PC-3 (cell line): ENCODE results near the gene PPM1F. TPM values are rescaled to one million over a fixed set of nuclear protein-coding genes. Genes with fewer than 3 reads are reported as not detected.

Experiments used
- ATAC-seq: fragments of 200-7000 bp; cut with Tn5 transposase; 2 replicates; pipeline ENCODE4 v1.9.1; 2020; ENCODE audit warnings: mild to moderate bottlenecking, moderate library complexity
- BruUV-seq: library from RNA; stranded (reverse); fragments of 400-500 nt; replicated peaks from 2 replicates; lab custom pipeline; 2021; lab: Mats Ljungman, UMichigan
- CTCF ChIA-PET: fragments of 300-600 bp; sonication (Branson Sonifier 250); formaldehyde crosslinking; loops from one replicate; lab custom pipeline; 2022; ENCODE audit warnings: antibody characterized with exemption; lab: Charles Lee
- POLR2A ChIA-PET: fragments of 300-600 bp; sonication (Branson Sonifier 250); formaldehyde crosslinking; loops from one replicate; lab custom pipeline; 2022; ENCODE audit warnings: antibody characterized with exemption; ENCODE audit not compliant: unreplicated experiment; lab: Charles Lee
- DNase-seq: peaks from one replicate; pipeline ENCODE4 v3.0.0-alpha.2; 2015
- H2AFZ ChIP-seq: fragments of 300-600 bp; sonication (generic); 2 replicates; pipeline ENCODE4 v1.6.0; 2016; ENCODE audit warnings: antibody characterized with exemption, low read length
- H3F3A ChIP-seq: fragments of 300-600 bp; sonication (generic); one replicate; pipeline ENCODE4 v1.6.0; 2017; ENCODE audit warnings: antibody characterized with exemption, low read length, control low read depth, mild to moderate bottlenecking; ENCODE audit not compliant: unreplicated experiment
- H3K27ac ChIP-seq: fragments of 300-600 bp; sonication (generic); 2 replicates; pipeline ENCODE4 v1.5.1; 2016; ENCODE audit warnings: mild to moderate bottlenecking, low read length
- H3K27me3 ChIP-seq: fragments of 300-600 bp; sonication (generic); 2 replicates; pipeline ENCODE4 v1.6.1; 2016; ENCODE audit warnings: low read length, mixed read lengths
- H3K36me3 ChIP-seq: fragments of 300-600 bp; sonication (generic); 2 replicates; pipeline ENCODE4 v1.6.1; 2016; ENCODE audit warnings: low read depth, mixed run types, low read length, mixed read lengths
- H3K4me1 ChIP-seq: fragments of 300-600 bp; sonication (generic); 2 replicates; pipeline ENCODE4 v1.5.1; 2016; ENCODE audit warnings: low read length; ENCODE audit not compliant: insufficient read depth
- H3K4me2 ChIP-seq: fragments of 300-600 bp; sonication (generic); 2 replicates; pipeline ENCODE4 v1.6.0; 2016; ENCODE audit warnings: low read length
- H3K4me3 ChIP-seq: fragments of 300-600 bp; sonication (generic); 2 replicates; pipeline ENCODE4 v1.5.1; 2016; ENCODE audit warnings: mild to moderate bottlenecking, low read length, mixed read lengths
- H3K79me2 ChIP-seq: fragments of 300-600 bp; sonication (generic); 2 replicates; pipeline ENCODE4 v1.6.1; 2017; ENCODE audit warnings: low read length, mixed read lengths
- H3K9ac ChIP-seq: fragments of 300-600 bp; sonication (generic); 2 replicates; pipeline ENCODE4 v1.6.0; 2016; ENCODE audit warnings: mild to moderate bottlenecking, low read length
- H3K9me2 ChIP-seq: fragments of 300-600 bp; sonication (generic); replicated peaks from 2 replicates; pipeline ENCODE4 v1.6.1; 2016; ENCODE audit warnings: mixed run types, low read length, mixed read lengths
- H3K9me3 ChIP-seq: fragments of 300-600 bp; sonication (generic); 2 replicates; pipeline ENCODE4 v1.6.1; 2016; ENCODE audit warnings: low read length, mixed read lengths
- H4K20me1 ChIP-seq: fragments of 300-600 bp; sonication (generic); 2 replicates; pipeline ENCODE4 v1.6.1; 2016; ENCODE audit warnings: low read length, mixed read lengths
- CTCF ChIP-seq: fragments of 300-600 bp; sonication (generic); conservative IDR thresholded peaks from 2 replicates; pipeline ENCODE4 v1.5.1; 2017; ENCODE audit warnings: antibody characterized with exemption, low read depth, mild to moderate bottlenecking, low read length
- EZH2 ChIP-seq: fragments of 300-600 bp; sonication (generic); IDR thresholded peaks from one replicate; pipeline ENCODE4 v1.6.1; 2017; ENCODE audit warnings: antibody characterized with exemption, mild to moderate bottlenecking, low read length; ENCODE audit not compliant: unreplicated experiment
- EZH2phosphoT487 ChIP-seq: fragments of 300-600 bp; sonication (generic); IDR thresholded peaks from 2 replicates; pipeline ENCODE4 v1.6.1; 2018; ENCODE audit warnings: mild to moderate bottlenecking, antibody characterized with exemption, low read length, borderline replicate concordance
- intact Hi-C: fragments of 100-400 bp; cut with micrococcal nuclease; formaldehyde crosslinking; loops from 2 replicates; pipeline ENCODE4 v1.9.0; 2023
- total RNA-seq: library from RNA; depleted of rRNA; stranded (reverse); fragments of >200 nt; gene quantifications from 2 replicates; pipeline ENCODE4 v1.2.3, GENCODE V29; 2014

The PPM1F gene
- total RNA-seq, 1 experiment from 2014 or later = 40.4 TPM

DNA sequence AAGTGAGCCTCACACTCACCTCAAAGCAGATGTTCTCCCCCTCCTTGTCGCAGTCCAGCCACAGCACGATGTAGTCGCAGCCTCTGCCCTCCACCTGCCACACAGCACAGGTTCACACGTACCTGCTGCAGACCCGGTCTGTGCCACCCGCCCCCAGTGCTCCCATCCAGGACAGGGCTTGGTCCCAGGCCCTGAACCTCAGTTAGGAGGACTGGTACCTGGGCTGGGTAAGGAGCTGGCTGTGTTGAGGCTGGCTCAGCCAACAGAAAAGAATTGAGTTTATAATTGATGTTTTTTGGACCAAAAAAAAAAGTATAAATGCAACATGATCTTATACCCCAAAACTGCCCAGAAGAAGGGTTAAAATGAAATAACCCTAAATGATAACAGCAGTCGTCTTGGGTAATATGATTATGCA is 19.2 kb upstream of the PPM1F start:
- H3K36me3 ChIP-seq = peaks cover 18% of the 10 kb centered on the region

DNA sequence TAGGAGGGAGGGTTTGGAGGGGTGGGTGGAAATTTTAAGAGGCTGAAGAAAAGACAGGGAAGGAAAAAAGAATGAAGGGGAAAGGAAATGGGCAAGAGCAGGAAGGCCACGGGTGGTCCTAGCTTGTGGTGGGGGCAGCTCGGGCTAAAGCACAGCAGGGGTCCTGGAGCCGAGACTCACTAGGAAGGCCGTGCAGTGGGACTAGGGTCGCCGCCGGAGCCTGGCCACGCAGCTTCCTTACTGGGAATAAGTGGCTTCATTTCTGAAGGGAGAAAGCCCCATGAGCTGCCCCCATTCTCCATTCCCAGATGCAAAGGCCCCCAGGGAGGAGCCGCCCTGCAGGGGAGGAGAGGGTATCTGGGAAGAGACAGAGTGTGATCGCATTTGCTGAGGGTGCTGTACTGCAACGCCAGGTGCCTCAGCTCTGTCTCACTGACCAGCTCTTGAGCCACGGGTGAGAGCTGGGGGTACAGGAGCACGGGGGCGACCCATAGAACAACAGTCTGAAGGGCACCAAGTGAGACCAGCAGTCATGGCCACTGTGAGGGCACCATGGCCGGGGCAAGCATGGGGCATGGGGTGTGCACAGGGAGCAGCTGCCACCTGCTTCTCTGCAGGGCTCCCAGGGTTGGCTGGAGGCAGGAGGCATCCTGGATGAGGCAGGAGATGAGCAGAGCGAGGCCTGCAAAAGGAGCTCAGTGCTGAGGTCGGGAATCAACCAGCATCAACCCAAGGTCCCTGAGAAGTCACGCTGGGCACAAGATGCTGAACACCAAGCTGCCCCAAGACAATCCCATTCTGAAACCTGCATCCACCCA is 18.4 kb upstream of the PPM1F start:
- no peaks in the 10 kb centered on the region for H3K79me2 ChIP-seq
- no peaks in the 10 kb centered on the region for H3K27me3 ChIP-seq
- TF ChIP-seq EZH2phosphoT487 (no peak), EZH2 (no peak), CTCF (no peak)
- CTCF ChIA-PET = interaction anchor here (0.6 kb wide), 1 partner anchor 168 kb away, joined by 5 read pairs; no protein-coding TSS in a partner anchor
- intact Hi-C loops = no loop called here
- DNase-seq (no peak), ATAC-seq (no peak)
- no peaks in the 10 kb centered on the region for H3K9me3 ChIP-seq
- H4K20me1 ChIP-seq = no peaks in the 10 kb centered on the region
- no peak overlapping the region for H3K9ac ChIP-seq
- H3K27ac ChIP-seq = no peak overlapping the region
- H3K36me3 ChIP-seq = peaks cover 18% of the 10 kb centered on the region
- H3F3A ChIP-seq = no peaks in the 10 kb centered on the region
- no peaks in the 10 kb centered on the region for H3K9me2 ChIP-seq
- POLR2A ChIA-PET = no interaction called here
- no peak overlapping the region for H2AFZ ChIP-seq
- H3K4me3 ChIP-seq = no peak overlapping the region
- H3K4me1 ChIP-seq = no peaks in the 10 kb centered on the region
- BruUV-seq = no TSS peak
- H3K4me2 ChIP-seq = no peak overlapping the region

More for the DNA sequence above, 19.2 kb upstream of the PPM1F start:
- Histone ChIP-seq H3F3A (no peaks in the 10 kb centered on the region), H3K4me1 (no peaks in the 10 kb centered on the region), H3K27ac (no peak overlapping the region), H3K9ac (no peak overlapping the region), H3K27me3 (no peaks in the 10 kb centered on the region), H3K4me3 (no peak overlapping the region), H3K4me2 (no peak overlapping the region), H3K9me2 (no peaks in the 10 kb centered on the region), H3K9me3 (no peaks in the 10 kb centered on the region), H3K79me2 (no peaks in the 10 kb centered on the region), H2AFZ (no peak overlapping the region), H4K20me1 (no peaks in the 10 kb centered on the region)
- CTCF ChIA-PET = interaction anchor here (0.5 to 1.4 kb wide), 5 partner anchors 10 to 1046 kb away, joined by 3 to 7 read pairs (median 5); partner anchors contain the start of genes PPM1F and TOP3B
- DNase-seq = no peak
- POLR2A ChIA-PET = no interaction called here
- ATAC-seq = no peak
- no TSS peak for BruUV-seq
- intact Hi-C loops = no loop called here
- TF ChIP-seq CTCF (no peak), EZH2 (no peak), EZH2phosphoT487 (no peak)
